Mesodermal cell (in vitro differentiated cells): Measurements from ENCODE around the gene TMA7B.

Experiments
- H3K27ac ChIP-seq: 2 replicates; pipeline ENCODE4 v1.7.0; 2013; ENCODE audit warnings: mild to moderate bottlenecking, low read depth, low read length, moderate library complexity; ENCODE audit not compliant: severe bottlenecking
- H3K36me3 ChIP-seq: 2 replicates; pipeline ENCODE4 v1.7.1; 2013; ENCODE audit warnings: mild to moderate bottlenecking, low read length, moderate library complexity; ENCODE audit not compliant: control insufficient read depth, insufficient read depth
- H3K4me1 ChIP-seq: one replicate; pipeline ENCODE4 v1.7.1; 2013; ENCODE audit warnings: mild to moderate bottlenecking, low read length; ENCODE audit not compliant: insufficient read depth, control insufficient read depth, poor library complexity, severe bottlenecking
- H3K4me3 ChIP-seq: 2 replicates; pipeline ENCODE4 v1.7.0; 2013; ENCODE audit warnings: low read length, control low read depth, mild to moderate bottlenecking; ENCODE audit not compliant: insufficient read depth, poor library complexity, severe bottlenecking; ENCODE audit errors: extremely low read depth
- H3K9me3 ChIP-seq: 2 replicates; pipeline ENCODE4 v1.7.1; 2013; ENCODE audit warnings: mild to moderate bottlenecking, low read length, moderate library complexity; ENCODE audit not compliant: control insufficient read depth
- WGBS, 2 experiments: methylation state at CpG; one replicate each; pipeline ENCODE4 v1.1.5; 2013; ENCODE audit warnings: missing lambda C conversion rate in 2 of 2; ENCODE audit not compliant: insufficient coverage in 2 of 2; 5-methylcytosine and 5-hydroxymethylcytosine counted together

The TMA7B gene

DNA sequence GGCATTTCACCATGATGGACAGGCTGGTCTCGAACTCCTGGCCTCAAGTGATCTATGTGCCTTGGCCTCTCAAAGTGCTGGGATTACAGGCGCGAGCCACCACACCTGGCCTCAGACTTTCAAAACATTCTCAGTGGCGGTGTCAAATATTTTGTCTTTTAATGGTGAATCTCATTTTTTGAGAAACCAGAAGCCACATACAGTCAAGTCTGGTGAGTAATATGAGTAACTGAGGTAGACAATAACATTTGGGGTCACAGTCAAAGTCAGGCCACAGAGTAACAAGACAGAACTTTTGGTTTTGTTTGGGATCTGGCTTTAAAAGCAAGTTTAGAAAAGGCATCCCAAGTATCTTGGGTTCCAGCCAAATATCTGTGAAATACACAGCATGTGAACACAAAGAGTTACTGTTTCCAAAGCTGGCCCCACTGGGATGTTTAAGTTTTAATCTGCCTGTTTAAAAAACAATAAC, 5.6 kb upstream of the TMA7B start:
- H3K36me3 ChIP-seq, result peaks cover 5% of the 10 kb centered on the region
- H3K9me3 ChIP-seq, result no peaks in the 10 kb centered on the region
- no peak overlapping the region for H3K27ac ChIP-seq

DNA sequence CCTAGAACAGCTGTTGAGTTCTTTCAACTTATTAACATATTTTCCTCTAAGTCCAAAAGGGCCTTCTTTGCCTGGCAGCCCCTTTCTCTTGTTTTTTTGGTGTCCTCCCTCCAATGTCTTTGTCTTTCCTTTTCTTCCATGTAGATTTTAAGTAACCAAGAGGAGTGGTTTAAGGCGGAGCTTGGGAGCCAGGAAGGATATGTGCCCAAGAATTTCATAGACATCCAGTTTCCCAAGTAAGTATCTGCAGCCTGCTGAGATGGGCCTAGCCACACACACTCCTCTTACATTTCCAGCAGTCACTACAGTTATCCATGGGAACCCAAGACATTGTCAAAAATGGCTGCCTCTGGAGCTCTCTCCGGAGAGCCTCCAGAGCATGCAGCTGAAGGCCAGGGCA, 4.5 kb upstream of the TMA7B start:
- Histone ChIP-seq H3K27ac (no peak overlapping the region), H3K4me1 (peaks cover 21% of the 10 kb centered on the region), H3K36me3 (peaks cover 8% of the 10 kb centered on the region), H3K9me3 (no peaks in the 10 kb centered on the region), H3K4me3 (no peak overlapping the region)
- 88% methylated on average over 1 of the region's 2 CpGs; no CpG with 5 or more reads in 1 of the 2 experiments for WGBS, 2 experiments

More for the DNA sequence above, 5.6 kb upstream of the TMA7B start:
- H3K4me1 ChIP-seq, result peaks cover 12% of the 10 kb centered on the region
- H3K4me3 ChIP-seq, result no peak overlapping the region
- WGBS, 2 experiments, result 100% methylated on average over 1 to 4 of the region's 4 CpGs

DNA sequence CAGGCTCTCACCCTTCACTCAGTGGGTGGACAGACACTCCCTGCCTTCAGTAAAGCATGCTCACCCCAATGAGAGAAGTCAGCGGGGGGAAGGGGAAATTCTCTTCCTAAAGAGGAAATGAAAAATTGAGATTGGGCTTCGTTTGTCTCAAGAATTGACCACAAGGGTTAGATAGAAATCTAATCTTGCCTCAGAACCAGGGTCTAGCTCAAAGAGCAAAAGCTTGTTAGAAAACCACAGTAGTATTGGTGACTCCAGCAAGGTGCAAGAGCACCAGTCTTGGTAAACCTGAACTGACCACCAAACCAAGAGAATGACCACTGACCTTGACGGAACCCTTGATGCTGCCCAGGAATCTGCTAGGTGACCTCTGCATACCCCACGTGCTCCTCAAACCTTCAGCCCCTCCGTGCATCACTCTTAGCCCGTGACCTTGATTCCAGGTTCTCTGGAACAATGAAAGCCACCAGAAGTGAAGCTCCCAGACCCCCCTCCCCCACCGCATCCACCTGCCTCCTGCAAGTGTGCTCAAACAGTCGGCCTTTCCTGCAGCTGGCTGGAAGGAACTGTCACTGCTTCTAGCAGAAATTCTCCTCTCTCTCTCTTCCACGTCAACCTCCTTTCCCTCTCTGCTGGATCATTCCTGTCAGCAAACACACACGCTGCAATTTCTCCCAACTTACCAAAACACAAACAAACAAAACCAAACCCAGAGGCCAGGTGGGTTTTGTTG, 3.1 kb upstream of the TMA7B start:
- no peak overlapping the region for H3K4me3 ChIP-seq
- H3K9me3 ChIP-seq, result no peaks in the 10 kb centered on the region
- H3K27ac ChIP-seq, result no peak overlapping the region
- peaks cover 33% of the 10 kb centered on the region for H3K4me1 ChIP-seq
- 91 to 94% methylated on average over 6 to 7 of the region's 10 CpGs for WGBS, 2 experiments
- H3K36me3 ChIP-seq, result peaks cover 9% of the 10 kb centered on the region

DNA sequence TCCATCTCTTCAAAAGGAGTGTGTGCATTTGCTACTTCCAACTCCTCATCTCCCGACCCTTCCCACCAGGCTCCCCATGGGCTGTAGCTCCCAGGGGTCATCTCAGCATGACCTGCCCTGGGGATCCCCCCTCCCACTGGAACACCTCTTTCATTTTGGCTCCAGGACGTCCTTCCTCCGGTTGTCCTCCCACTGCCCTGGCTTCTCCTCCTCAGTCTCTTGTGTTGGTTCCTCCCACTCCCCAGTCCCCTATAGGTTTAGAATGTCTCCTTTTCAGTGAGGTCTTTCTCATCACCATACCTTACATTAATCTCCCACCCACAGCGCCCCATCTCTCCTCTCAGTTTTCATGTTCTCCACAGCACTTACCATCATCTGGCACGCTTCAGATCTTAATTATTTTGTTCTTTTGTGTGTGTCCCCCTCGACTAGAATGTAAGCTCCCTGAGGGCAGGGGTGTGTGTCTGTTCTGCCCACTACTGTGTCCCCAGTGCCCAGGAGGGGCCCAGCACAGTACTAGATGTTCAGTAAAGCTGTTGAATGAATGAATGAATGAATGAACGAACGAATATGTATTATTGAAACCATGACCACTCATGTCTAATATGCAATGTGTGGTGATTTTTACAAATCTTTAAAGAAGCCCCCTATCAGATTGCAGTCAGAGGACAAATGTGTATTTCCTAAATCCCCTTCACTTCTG, 2.0 kb upstream of the TMA7B start:
- no peak overlapping the region for H3K27ac ChIP-seq
- H3K4me1 ChIP-seq, result peaks cover 33% of the 10 kb centered on the region
- H3K4me3 ChIP-seq, result no peak overlapping the region
- peaks cover 14% of the 10 kb centered on the region for H3K36me3 ChIP-seq
- WGBS, 2 experiments, result 84 to 98% methylated on average over 4 of the region's 8 CpGs
- H3K9me3 ChIP-seq, result no peaks in the 10 kb centered on the region

DNA sequence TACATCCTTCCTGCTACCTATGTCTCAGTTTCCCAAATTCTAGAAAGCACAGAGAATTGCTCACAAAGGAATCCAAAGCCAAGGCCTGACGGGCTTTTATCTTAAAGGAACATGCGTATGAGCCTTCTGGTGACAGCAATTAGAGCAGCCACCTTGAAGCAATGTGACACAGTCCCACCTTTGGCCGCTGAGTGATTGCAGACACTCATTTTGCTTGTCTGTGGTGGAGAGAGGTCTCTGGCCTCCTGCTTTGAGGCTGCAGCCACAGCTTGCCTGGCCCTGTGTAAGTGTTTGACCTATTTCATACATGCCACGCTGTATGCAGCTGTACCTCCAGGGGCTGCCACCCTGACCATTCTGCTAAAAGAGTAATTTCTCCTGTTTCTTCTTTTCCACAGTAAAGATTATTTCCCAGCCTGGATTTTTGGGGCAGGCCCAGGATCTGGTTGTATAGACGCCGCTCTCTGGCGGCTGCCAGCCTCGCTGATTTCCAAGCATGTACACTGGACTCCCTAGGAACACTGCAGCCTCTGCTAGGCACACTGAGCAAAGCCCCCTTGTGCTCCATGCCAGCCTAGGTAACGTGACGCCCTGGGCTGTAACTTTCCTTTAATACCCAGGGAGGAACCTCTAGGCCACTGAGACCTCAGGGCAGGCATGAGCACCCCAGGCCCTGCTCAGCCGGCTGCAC, 1.1 kb upstream of the TMA7B start:
- WGBS, 2 experiments, result 81 to 83% methylated on average over 6 to 11 of the region's 11 CpGs
- Histone ChIP-seq H3K36me3 (peaks cover 14% of the 10 kb centered on the region), H3K27ac (peak overlapping the region; percentile 83)

DNA sequence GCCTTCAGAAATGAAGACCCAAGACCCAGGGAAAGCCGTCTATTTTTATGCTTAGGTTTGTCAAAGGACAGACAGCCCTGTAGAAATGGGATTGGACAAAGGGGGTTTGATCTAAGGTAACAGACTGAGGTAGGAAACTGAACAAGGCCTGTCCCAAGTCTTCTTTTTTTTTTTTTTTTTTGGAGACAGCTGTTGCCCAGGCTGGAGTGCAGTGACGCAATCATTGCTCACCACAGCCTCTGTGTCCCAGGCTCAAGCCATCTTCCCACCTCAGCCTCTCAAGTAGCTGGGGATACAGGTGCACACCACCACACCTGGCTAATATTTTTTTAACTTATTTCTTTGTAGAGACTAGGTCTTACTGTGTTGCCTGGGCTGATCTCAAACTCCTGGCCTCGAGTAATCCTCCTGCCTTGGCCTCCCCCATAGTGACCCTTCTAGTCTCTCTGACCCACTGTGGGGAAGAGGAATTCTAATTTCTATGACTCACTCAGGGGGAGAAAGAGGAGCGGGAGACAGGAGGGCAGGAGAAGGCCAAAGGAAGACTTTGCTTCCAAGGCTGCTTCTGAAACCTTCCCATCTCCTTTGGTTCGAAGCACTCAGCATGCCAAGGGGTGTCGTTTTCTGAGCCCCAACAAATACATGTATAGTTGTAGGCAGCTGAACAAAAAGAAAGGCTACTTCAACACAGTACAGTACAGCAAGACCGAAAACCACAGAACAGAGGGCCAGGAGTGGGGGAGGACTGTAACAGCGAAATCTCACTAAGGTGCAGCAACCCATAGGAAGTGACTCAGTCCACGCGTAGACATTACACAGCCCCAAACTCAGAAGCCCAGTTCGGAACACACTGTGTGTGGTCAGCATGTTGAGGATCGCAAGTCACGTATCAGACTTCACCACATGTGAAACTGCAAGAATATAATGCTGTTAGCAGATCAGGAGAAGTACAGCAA, 872 bp downstream of the TMA7B start:
- Histone ChIP-seq H3K36me3 (peaks cover 10% of the 10 kb centered on the region), H3K4me3 (no peak overlapping the region), H3K27ac (peak overlapping the region; percentile 74), H3K4me1 (peaks cover 30% of the 10 kb centered on the region), H3K9me3 (no peaks in the 10 kb centered on the region)
- 85 to 94% methylated on average over 5 to 8 of the region's 13 CpGs for WGBS, 2 experiments

More for the DNA sequence above, 1.1 kb upstream of the TMA7B start:
- H3K4me1 ChIP-seq, result peaks cover 30% of the 10 kb centered on the region
- no peaks in the 10 kb centered on the region for H3K9me3 ChIP-seq
- no peak overlapping the region for H3K4me3 ChIP-seq

DNA sequence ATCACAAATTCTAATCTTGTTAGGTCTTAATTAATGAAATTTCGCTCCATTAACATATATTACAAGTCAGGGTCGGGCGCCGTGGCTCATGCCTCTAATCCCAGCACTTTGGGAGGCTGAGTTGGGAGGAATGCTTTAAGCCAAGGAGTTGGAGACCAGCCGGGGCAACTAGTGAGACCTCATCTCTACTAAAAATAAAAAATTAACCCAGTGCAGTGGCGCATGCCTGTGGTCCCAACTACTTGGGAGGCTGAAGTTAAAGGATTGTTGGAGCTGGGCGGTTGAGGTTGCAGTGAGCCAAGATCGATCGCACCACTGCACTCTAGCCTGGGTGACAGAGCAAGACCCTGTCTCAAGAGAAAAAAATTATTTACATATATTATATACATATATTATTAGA, 1.9 kb downstream of the TMA7B start:
- H3K27ac ChIP-seq, result no peak overlapping the region
- no peak overlapping the region for H3K4me3 ChIP-seq
- peaks cover 9% of the 10 kb centered on the region for H3K36me3 ChIP-seq
- WGBS, 2 experiments, result 74% methylated on average over 6 of the region's 9 CpGs; no CpG with 5 or more reads in 1 of the 2 experiments
- H3K4me1 ChIP-seq, result peaks cover 35% of the 10 kb centered on the region
- H3K9me3 ChIP-seq, result no peaks in the 10 kb centered on the region

DNA sequence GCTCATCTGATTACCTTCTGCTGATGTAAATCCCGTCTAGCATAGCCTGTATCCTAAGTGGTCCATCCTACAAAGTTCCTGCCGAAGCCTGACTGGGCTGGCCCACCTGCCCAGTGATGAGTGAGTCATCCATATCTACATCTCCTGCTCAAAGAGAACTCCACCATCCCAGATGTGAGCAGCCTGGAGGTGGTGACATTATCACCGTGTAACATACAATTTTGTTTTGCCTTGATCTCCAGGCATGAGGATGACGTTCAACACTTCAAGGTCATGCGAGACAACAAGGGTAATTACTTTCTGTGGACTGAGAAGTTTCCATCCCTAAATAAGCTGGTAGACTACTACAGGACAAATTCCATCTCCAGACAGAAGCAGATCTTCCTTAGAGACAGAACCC, 5.6 kb downstream of the TMA7B start:
- Histone ChIP-seq H3K9me3 (no peaks in the 10 kb centered on the region), H3K4me1 (peaks cover 38% of the 10 kb centered on the region), H3K27ac (no peak overlapping the region), H3K4me3 (no peak overlapping the region), H3K36me3 (peaks cover 15% of the 10 kb centered on the region)
- 89 to 95% methylated on average over 5 of the region's 5 CpGs for WGBS, 2 experiments

DNA sequence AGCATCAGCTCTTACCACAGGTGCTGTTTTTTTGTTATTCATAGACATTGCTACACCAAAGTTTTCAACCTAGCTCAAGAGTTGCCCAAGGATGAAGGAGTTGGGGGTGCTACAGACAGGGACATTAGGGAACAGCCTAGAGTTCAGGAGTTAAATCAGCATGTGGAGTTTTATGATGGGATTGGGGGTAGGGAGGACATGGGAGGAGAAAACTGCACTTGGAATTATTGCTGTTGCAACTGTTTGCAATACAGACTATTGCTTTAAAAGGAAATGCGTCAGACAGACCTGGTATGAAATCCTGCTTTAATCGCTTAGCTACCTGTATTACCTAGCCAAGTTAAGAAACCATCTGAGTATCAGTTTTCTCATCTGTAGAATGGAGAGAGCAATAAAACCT, 6.3 kb downstream of the TMA7B start:
- peaks cover 34% of the 10 kb centered on the region for H3K4me1 ChIP-seq
- 100% methylated on average over 1 of the region's 2 CpGs for WGBS, 2 experiments
- H3K4me3 ChIP-seq, result no peak overlapping the region
- H3K36me3 ChIP-seq, result peaks cover 15% of the 10 kb centered on the region
- H3K27ac ChIP-seq, result no peak overlapping the region
- no peaks in the 10 kb centered on the region for H3K9me3 ChIP-seq
